GM12892 (cell line): ENCODE data around the gene STAB2.

Experiments
- POLR2AphosphoS5 ChIP-seq: IDR thresholded peaks from 2 replicates; pipeline ENCODE4 v1.6.1; 2011; ENCODE audit warnings: low read depth, low read length, control low read depth
- TAF1 ChIP-seq: IDR thresholded peaks from 2 replicates; pipeline ENCODE4 v1.6.1; 2011; ENCODE audit warnings: low read depth, mild to moderate bottlenecking, control low read depth, low read length, borderline replicate concordance

DNA sequence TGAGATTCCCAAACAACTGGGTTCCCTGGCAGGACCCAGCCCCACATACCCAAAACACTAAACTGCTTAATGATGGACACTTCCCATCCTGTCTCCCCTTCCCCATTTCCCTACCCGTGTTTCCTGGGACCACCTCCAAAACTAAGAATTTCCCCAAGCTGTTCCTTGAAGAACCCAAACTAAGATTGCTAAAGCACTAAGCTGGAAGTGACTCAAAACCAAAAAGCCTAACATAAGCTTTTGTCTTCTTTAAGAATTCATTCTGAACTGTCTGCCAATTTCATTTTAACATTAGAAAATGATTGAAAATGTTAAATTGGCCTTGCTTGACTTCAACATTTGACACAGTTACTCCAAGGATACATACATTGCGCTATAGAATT lies 29.5 kb upstream of the STAB2 start:
- TF ChIP-seq POLR2AphosphoS5 (no peak), TAF1 (no peak)
